ENCODE results near the gene SPTSSA.
"Not testable (repeated sequence)": the region's sequence is repeated elsewhere in the genome, so short reads cannot be mapped to it uniquely, and the experiment has no call there.

SPTSSA gene

GRCh38 chr14:34479694-34480093 lies 17.7 kb upstream of the SPTSSA start:
- H3K27ac ChIP-seq, result no peak overlapping the region

GRCh38 chr14:34478261-34478660 lies 16.2 kb upstream of the SPTSSA start:
- TF ChIP-seq CTCF (conservative IDR thresholded peaks at IDR 0.05), result no peak
- H3K27ac ChIP-seq, result no peak overlapping the region

More at GRCh38 chr14:34479694-34480093, 17.7 kb upstream of the SPTSSA start:
- no peak for TF ChIP-seq CTCF (conservative IDR thresholded peaks at IDR 0.05)

- H3K27ac ChIP-seq, result not testable (repeated sequence)
These were observed 14.0 kb upstream of the SPTSSA start for GRCh38 chr14:34476036-34476435.

GRCh38 chr14:34475163-34475562 lies 13.1 kb upstream of the SPTSSA start:
- no peak for TF ChIP-seq CTCF (conservative IDR thresholded peaks at IDR 0.05)
- no peak overlapping the region for H3K27ac ChIP-seq

- no peak overlapping the region for H3K27ac ChIP-seq
- no peak for TF ChIP-seq CTCF (conservative IDR thresholded peaks at IDR 0.05)
These were observed 12.2 kb upstream of the SPTSSA start for GRCh38 chr14:34474187-34474679.

- no peak for TF ChIP-seq CTCF (conservative IDR thresholded peaks at IDR 0.05)
- H3K27ac ChIP-seq, result no peak overlapping the region
These were observed 10.8 kb upstream of the SPTSSA start for GRCh38 chr14:34472706-34473279.

- no peak overlapping the region for H3K27ac ChIP-seq
- TF ChIP-seq CTCF (conservative IDR thresholded peaks at IDR 0.05), result no peak
These were observed 8.3 kb upstream of the SPTSSA start for GRCh38 chr14:34470319-34470718.

GRCh38 chr14:34466691-34467090 lies 4.7 kb upstream of the SPTSSA start:
- TF ChIP-seq CTCF (conservative IDR thresholded peaks at IDR 0.05), result no peak
- H3K27ac ChIP-seq, result no peak overlapping the region
